Measurements from ENCODE around the gene TM7SF3.

TM7SF3 gene

DNA sequence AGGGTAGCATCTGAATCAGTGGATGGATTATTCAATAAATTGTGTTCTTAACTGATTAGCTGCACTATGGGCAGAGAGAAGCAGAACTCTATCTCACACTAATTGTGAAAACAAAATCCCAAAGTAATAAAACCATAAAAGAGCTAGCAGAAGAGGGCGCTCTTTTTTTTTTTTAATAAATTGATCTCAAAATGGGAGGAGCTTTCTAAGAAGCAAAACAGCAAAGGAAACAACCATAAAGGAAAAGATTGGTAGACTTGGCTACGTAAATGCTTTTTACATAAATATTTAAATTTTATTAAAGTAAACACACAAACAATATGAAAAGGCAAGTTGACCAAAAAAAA, 1.5 kb upstream of the TM7SF3 start:
- peak; percentile 66 for DNase-seq (ENCODE audit: low read depth, low spot score)
- TF ChIP-seq, protein P1, sequence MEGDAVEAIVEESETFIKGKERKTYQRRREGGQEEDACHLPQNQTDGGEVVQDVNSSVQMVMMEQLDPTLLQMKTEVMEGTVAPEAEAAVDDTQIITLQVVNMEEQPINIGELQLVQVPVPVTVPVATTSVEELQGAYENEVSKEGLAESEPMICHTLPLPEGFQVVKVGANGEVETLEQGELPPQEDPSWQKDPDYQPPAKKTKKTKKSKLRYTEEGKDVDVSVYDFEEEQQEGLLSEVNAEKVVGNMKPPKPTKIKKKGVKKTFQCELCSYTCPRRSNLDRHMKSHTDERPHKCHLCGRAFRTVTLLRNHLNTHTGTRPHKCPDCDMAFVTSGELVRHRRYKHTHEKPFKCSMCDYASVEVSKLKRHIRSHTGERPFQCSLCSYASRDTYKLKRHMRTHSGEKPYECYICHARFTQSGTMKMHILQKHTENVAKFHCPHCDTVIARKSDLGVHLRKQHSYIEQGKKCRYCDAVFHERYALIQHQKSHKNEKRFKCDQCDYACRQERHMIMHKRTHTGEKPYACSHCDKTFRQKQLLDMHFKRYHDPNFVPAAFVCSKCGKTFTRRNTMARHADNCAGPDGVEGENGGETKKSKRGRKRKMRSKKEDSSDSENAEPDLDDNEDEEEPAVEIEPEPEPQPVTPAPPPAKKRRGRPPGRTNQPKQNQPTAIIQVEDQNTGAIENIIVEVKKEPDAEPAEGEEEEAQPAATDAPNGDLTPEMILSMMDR (IDR thresholded peaks at IDR 0.05; ENCODE audit: low read depth, low read length) = peak; percentile 23
- in situ Hi-C loops (cut with HindIII; ENCODE audit: low sequenced_read_pairs) = no loop called here
- H3K4me3 ChIP-seq (ENCODE audit: low read depth, low read length) = no peak overlapping the region

- in situ Hi-C loops (cut with HindIII; ENCODE audit: low sequenced_read_pairs) = no loop called here
- H3K4me3 ChIP-seq (ENCODE audit: low read depth, low read length) = peak overlapping the region; percentile 73
- TF ChIP-seq, protein P1 (IDR thresholded peaks at IDR 0.05; ENCODE audit: low read depth, low read length) = no peak
- no peak for DNase-seq (ENCODE audit: low read depth, low spot score)
These were observed 910 bp upstream of the TM7SF3 start for GRCh38 chr12:27014859-27015729.

DNA sequence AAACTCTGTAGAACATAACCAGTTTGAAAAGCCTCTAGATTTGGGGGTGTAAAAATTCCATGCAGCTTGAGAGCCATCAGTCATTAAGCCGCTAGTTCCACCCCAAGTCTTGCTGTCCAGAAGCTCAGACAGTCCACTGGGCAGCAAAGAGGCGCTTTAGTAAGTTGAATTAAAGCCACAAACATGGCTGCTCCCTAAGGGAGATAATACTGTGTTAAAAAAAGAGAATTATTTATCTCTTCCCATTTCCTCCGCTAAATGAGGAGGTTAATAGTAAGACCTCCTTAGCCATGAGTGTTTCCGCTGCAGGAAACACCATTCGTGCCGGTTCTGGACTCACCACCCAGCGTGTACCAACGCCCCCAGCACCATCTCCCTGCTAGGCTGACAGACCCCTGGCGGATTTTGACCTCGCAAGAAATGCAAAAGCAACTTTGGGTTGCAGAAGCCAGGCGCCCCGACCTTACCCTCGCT, 536 bp downstream of the TM7SF3 start:
- H3K4me3 ChIP-seq (ENCODE audit: low read depth, low read length) = peak overlapping the region; percentile 73
- peak; percentile 54 for DNase-seq (ENCODE audit: low read depth, low spot score)
- TF ChIP-seq, protein P1 (IDR thresholded peaks at IDR 0.05; ENCODE audit: low read depth, low read length) = no peak
- in situ Hi-C loops (cut with HindIII; ENCODE audit: low sequenced_read_pairs) = no loop called here

DNA sequence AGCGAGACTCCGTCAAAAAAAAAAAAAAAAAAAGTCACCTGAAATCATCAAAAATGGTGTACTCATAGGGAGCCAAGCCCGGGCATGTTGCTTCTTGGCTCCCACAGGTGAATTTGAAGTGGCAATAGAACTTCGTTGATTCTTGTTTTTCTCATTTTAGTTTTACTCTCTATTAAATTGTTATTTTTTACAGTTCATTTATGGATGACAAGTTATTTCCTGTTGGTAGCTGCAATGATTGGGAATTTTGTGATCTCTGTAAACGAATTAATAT, 1.3 kb downstream of the TM7SF3 start:
- in situ Hi-C loops (cut with HindIII; ENCODE audit: low sequenced_read_pairs) = no loop called here
- DNase-seq (ENCODE audit: low read depth, low spot score) = no peak
- TF ChIP-seq, protein P1 (IDR thresholded peaks at IDR 0.05; ENCODE audit: low read depth, low read length) = no peak
- H3K4me3 ChIP-seq (ENCODE audit: low read depth, low read length) = peak overlapping the region; percentile 73

- in situ Hi-C loops (cut with HindIII; ENCODE audit: low sequenced_read_pairs) = no loop called here
- DNase-seq (ENCODE audit: low read depth, low spot score) = no peak
- H3K4me3 ChIP-seq (ENCODE audit: low read depth, low read length) = no peak overlapping the region
- TF ChIP-seq, protein P1 (IDR thresholded peaks at IDR 0.05; ENCODE audit: low read depth, low read length) = no peak
These were observed 1.8 kb downstream of the TM7SF3 start for GRCh38 chr12:27012239-27012981.

- in situ Hi-C loops (cut with HindIII; ENCODE audit: low sequenced_read_pairs) = no loop called here
- TF ChIP-seq, protein P1 (IDR thresholded peaks at IDR 0.05; ENCODE audit: low read depth, low read length) = no peak
- H3K4me3 ChIP-seq (ENCODE audit: low read depth, low read length) = no peak overlapping the region
- DNase-seq (ENCODE audit: low read depth, low spot score) = no peak
These were observed 4.3 kb downstream of the TM7SF3 start for GRCh38 chr12:27009881-27010301.
